GM20000 (cell line): ENCODE measurements around the gene TRMT2A.
A peak's percentile ranks its signal among the peaks of the same experiment; 100 is the strongest.

Source experiments
- DNase-seq: peaks from one replicate; pipeline ENCODE4 v3.0.0; 2012; ENCODE audit warnings: low spot score
- CTCF ChIP-seq: IDR thresholded peaks from 2 replicates; pipeline ENCODE4 v1.5.1; 2012; ENCODE audit warnings: mild to moderate bottlenecking, control low read depth; ENCODE audit errors: extremely low read depth, missing control alignments

TRMT2A gene

GRCh38 chr22:20111045-20111688 lies 5.9 kb downstream of the TRMT2A start:
- DNase-seq, result peak; percentile 74
- TF ChIP-seq CTCF, result peak; percentile 11

- no peak for TF ChIP-seq CTCF
- DNase-seq, result no peak
Observed at GRCh38 chr22:20110359-20110985, 6.6 kb downstream of the TRMT2A start.

- TF ChIP-seq CTCF, result no peak
- DNase-seq, result no peak
Observed at GRCh38 chr22:20109411-20110358, 7.3 kb downstream of the TRMT2A start.

GRCh38 chr22:20108757-20109230 lies 8.2 kb downstream of the TRMT2A start:
- DNase-seq, result no peak
- no peak for TF ChIP-seq CTCF

- DNase-seq, result no peak
- no peak for TF ChIP-seq CTCF
Observed at GRCh38 chr22:20107951-20108756, 8.9 kb downstream of the TRMT2A start.

- DNase-seq, result no peak
- no peak for TF ChIP-seq CTCF
Observed at GRCh38 chr22:20107471-20107901, 9.5 kb downstream of the TRMT2A start.
